Measurements from ENCODE around the gene OSMR.

OSMR gene

DNA sequence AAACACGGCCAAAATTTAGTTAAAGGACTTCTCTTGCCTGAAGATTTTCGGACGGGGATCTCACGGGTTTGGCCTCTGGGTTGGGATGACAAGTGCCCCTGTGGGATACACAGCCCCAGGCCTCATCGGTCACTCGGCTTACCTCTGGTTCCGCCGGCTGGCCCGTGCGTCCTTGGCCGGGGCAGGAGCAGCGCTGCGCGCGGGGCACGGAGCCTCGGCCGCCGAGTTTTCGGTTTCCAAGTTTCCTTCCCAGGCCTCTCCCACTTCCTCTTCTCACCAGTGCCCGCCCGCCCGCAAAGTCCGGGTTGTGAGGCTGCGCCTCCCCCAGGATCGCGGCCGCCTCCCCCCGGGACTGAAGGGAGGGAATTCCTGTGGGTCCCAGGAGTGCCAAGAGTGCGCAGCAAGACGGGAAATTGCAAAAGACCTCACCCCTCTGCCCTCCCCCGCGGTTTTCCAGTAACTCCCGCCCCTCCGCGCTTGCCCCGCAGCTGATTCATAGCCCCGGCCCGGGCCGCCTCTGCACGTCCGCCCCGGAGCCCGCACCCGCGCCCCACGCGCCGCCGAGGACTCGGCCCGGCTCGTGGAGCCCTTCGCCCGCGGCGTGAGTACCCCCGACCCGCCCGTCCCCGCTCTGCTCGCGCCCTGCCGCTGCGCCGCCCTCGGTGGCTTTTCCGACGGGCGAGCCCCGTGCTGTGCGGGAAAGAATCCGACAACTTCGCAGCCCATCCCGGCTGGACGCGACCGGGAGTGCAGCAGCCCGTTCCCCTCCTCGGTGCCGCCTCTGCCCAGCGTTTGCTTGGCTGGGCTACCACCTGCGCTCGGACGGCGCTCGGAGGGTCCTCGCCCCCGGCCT, at the start of gene OSMR:
OSMR (plus strand) TSS at position 487 of the 853 bp plus-strand sequence. CDS start 23,033 bp downstream, outside the sequence.
- TF ChIP-seq, protein P1, sequence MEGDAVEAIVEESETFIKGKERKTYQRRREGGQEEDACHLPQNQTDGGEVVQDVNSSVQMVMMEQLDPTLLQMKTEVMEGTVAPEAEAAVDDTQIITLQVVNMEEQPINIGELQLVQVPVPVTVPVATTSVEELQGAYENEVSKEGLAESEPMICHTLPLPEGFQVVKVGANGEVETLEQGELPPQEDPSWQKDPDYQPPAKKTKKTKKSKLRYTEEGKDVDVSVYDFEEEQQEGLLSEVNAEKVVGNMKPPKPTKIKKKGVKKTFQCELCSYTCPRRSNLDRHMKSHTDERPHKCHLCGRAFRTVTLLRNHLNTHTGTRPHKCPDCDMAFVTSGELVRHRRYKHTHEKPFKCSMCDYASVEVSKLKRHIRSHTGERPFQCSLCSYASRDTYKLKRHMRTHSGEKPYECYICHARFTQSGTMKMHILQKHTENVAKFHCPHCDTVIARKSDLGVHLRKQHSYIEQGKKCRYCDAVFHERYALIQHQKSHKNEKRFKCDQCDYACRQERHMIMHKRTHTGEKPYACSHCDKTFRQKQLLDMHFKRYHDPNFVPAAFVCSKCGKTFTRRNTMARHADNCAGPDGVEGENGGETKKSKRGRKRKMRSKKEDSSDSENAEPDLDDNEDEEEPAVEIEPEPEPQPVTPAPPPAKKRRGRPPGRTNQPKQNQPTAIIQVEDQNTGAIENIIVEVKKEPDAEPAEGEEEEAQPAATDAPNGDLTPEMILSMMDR (IDR thresholded peaks at IDR 0.05; ENCODE audit: insufficient read depth, low read depth, low read length, missing control alignments) = no peak
- no peak for DNase-seq (ENCODE audit: low read depth)
- H3K4me3 ChIP-seq (ENCODE audit: low read depth, low read length) = no peak within 1 kb of the TSS

DNA sequence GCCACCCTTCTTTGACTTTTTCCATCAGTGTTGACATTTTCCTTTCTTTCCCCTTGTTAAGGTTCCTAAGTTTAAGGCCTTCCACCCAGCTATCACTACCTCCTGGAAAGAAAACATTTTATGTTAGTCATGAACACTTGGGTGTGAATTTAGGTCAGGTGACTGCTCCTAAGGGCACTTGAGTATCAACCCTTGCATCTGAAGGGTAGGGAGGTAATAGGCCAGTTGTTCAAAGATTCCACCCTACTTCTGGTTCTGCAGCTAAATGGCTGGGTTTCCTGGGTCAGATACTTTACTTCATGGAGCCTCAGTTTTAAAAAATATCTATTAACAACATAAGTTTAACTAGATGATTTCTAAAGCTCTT, 49.1 kb upstream of the OSMR start:
- DNase-seq (ENCODE audit: low read depth) = no peak
- no peak overlapping the region for H3K4me3 ChIP-seq (ENCODE audit: low read depth, low read length)
- TF ChIP-seq, protein P1 (IDR thresholded peaks at IDR 0.05; ENCODE audit: insufficient read depth, low read depth, low read length, missing control alignments) = no peak

DNA sequence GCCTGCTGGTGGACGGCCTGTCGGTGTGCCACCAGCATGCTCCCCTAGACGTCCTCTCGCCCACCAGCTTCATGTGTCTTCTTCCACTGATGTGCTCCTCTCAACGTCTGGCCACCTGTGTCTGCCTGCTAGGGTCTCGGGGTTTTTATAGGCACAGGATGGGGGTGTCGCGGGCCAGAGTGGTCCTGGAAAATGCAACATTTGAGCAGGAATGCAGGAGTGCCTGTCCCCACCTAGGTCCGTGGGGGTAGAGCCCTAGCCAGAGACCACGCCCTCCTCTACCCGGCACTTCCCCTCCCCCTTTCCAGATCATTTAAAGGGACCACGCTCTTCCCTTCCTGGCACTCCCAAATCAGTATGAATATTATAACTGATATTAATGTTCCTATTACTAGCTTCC, 48.0 kb upstream of the OSMR start:
- DNase-seq (ENCODE audit: low read depth) = no peak
- TF ChIP-seq, protein P1 (IDR thresholded peaks at IDR 0.05; ENCODE audit: insufficient read depth, low read depth, low read length, missing control alignments) = no peak
- no peak overlapping the region for H3K4me3 ChIP-seq (ENCODE audit: low read depth, low read length)

DNA sequence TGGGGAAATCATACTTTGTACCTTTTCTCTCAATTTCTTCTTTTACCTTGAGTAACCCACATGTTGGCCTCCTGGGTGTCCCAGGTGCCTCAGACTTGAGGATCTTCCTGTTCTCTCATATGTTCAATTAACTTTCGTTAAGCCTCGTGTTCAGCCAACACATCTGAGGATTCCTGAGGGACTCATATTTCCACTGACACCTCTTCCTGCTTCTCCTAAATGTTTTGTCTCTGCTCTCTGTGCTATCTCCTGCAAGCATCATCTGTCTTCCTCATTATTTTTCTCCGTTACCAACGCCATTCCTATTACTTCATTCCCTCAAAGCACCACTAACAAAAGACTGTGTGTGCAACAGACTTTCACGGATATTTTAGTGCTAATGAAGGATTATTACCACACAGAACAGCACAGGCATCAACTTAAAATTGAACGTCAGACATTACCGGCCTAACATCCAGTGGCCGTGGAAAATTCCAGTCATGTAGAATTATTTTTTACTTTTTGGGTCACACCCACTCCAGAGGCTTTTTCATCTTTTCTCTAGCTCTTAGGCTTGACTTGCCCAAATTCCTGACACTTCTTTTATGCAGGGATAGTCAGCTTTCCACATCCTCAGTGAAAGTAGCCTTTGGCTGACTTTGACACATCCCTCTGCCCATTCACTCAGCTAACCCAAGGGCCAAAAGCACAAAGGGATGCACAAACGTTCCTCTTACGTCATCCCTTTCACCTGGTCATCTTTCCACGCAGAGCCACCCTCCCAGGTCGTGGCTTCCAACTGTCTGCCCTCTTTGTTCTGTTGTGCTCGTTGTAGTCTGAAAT, 46.0 kb upstream of the OSMR start:
- TF ChIP-seq, protein P1 (IDR thresholded peaks at IDR 0.05; ENCODE audit: insufficient read depth, low read depth, low read length, missing control alignments) = no peak
- no peak overlapping the region for H3K4me3 ChIP-seq (ENCODE audit: low read depth, low read length)
- no peak for DNase-seq (ENCODE audit: low read depth)

DNA sequence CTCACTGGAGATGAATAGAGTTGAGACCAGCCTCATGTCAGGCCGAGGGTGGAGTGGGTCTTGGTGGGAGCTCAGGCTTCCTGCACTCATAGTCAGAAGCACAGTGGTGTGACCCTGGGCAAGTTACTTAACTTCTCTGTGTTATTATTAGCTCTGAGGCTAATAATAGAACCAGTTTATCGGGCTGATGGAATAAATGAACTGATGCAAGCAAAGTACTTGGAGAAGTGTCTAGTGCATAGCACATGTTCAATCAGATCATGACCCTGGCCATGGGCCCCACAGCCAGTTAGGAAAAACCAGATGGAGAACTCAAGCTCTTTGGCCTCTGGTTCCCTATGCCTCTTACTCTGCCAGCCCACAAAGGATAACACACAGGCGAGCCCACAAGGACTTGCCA, 45.3 kb upstream of the OSMR start:
- TF ChIP-seq, protein P1 (IDR thresholded peaks at IDR 0.05; ENCODE audit: insufficient read depth, low read depth, low read length, missing control alignments) = no peak
- no peak for DNase-seq (ENCODE audit: low read depth)
- H3K4me3 ChIP-seq (ENCODE audit: low read depth, low read length) = no peak overlapping the region

DNA sequence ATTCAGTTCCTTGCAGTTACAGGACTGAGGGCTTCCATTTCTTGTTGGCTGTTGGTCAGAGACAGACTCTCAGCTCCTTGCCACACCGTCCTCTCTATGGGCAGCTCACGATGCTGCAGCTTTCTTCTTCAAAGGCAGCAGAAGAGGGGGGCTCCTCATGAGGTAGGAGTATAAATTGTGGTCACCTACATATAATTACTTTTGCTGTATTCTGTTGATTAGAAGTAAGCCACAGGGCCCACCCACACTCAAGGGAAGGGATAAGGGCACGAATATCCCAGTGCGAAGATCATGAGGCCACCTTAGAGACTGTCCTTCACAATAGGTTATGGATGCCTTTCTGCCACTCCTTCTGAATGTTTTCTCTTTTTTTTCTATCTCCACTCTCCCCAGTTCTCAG, 43.7 kb upstream of the OSMR start:
- no peak for DNase-seq (ENCODE audit: low read depth)
- no peak overlapping the region for H3K4me3 ChIP-seq (ENCODE audit: low read depth, low read length)
- TF ChIP-seq, protein P1 (IDR thresholded peaks at IDR 0.05; ENCODE audit: insufficient read depth, low read depth, low read length, missing control alignments) = no peak

All from GM12865 (cell line).